ENCODE data around the gene F2R.

DNA sequence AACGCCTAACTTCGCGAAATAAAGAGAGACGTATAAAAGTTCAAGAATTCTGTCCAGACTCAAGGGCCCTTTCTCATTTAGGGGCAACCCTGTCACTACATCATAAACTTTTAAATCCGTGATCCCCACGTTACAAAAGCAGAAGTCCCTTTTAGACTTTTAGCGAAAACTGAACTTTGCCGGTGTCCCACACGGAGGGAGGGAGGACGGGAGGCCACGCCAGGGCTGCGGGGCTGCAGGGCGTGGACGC, 515 bp upstream of the F2R start:
- TF ChIP-seq, protein P1, sequence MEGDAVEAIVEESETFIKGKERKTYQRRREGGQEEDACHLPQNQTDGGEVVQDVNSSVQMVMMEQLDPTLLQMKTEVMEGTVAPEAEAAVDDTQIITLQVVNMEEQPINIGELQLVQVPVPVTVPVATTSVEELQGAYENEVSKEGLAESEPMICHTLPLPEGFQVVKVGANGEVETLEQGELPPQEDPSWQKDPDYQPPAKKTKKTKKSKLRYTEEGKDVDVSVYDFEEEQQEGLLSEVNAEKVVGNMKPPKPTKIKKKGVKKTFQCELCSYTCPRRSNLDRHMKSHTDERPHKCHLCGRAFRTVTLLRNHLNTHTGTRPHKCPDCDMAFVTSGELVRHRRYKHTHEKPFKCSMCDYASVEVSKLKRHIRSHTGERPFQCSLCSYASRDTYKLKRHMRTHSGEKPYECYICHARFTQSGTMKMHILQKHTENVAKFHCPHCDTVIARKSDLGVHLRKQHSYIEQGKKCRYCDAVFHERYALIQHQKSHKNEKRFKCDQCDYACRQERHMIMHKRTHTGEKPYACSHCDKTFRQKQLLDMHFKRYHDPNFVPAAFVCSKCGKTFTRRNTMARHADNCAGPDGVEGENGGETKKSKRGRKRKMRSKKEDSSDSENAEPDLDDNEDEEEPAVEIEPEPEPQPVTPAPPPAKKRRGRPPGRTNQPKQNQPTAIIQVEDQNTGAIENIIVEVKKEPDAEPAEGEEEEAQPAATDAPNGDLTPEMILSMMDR (optimal IDR thresholded peaks at IDR 0.05 in 1 of 3, IDR thresholded peaks at IDR 0.05 in 1 of 3, conservative IDR thresholded peaks at IDR 0.05 in 1 of 3; ENCODE audit: extremely low read depth in 1 of 3, insufficient read depth in 2 of 3, low read length in 3 of 3): no peak
- TF ChIP-seq EZH2 (IDR thresholded peaks at IDR 0.05; ENCODE audit: low read length): no peak

Measured in keratinocyte (primary cell).